ENCODE results near the gene NANOS3. TPM values are rescaled to one million over a fixed set of nuclear protein-coding genes. Genes with fewer than 3 reads are reported as not detected.
"Not testable (repeated sequence)": the region's sequence is repeated elsewhere in the genome, so short reads cannot be mapped to it uniquely, and the experiment has no call there.

Gene NANOS3
- polyA plus RNA-seq, 1 experiment = 0.20 TPM

- ChIA-PET CTCF (no interaction called here), POLR2A (no interaction called here)
- Histone ChIP-seq H3K36me3 (ENCODE audit: control insufficient read depth, insufficient read depth, low read length) (peaks cover 20% of the 10 kb centered on the region), H3K27me3 (ENCODE audit: control insufficient read depth, insufficient read depth, low read length) (no peaks in the 10 kb centered on the region), H3K4me3 (ENCODE audit: low read depth, low read length) (no peak overlapping the region)
- TF ChIP-seq CTCF (IDR thresholded peaks at IDR 0.05; ENCODE audit: insufficient read depth, low read depth, low read length) = no peak
- DNase-seq (ENCODE audit: low read depth) = no peak
These were observed 37.8 kb downstream of the NANOS3 start for GRCh38 chr19:13914777-13915176.

GRCh38 chr19:13917888-13918406 lies 41.0 kb downstream of the NANOS3 start:
- no peak overlapping the region for H3K4me3 ChIP-seq (ENCODE audit: low read depth, low read length)
- ChIA-PET POLR2A (no interaction called here), CTCF (no interaction called here)
- no peak for DNase-seq (ENCODE audit: low read depth)
- H3K36me3 ChIP-seq (ENCODE audit: control insufficient read depth, insufficient read depth, low read length) = peaks cover 29% of the 10 kb centered on the region
- no peaks in the 10 kb centered on the region for H3K27me3 ChIP-seq (ENCODE audit: control insufficient read depth, insufficient read depth, low read length)
- no peak for TF ChIP-seq CTCF (IDR thresholded peaks at IDR 0.05; ENCODE audit: insufficient read depth, low read depth, low read length)

GRCh38 chr19:13918726-13919411 lies 41.9 kb downstream of the NANOS3 start:
- no peak overlapping the region for H3K4me3 ChIP-seq (ENCODE audit: low read depth, low read length)
- peaks cover 30% of the 10 kb centered on the region for H3K36me3 ChIP-seq (ENCODE audit: control insufficient read depth, insufficient read depth, low read length)
- no peak for DNase-seq (ENCODE audit: low read depth)
- H3K27me3 ChIP-seq (ENCODE audit: control insufficient read depth, insufficient read depth, low read length) = no peaks in the 10 kb centered on the region
- no peak for TF ChIP-seq CTCF (IDR thresholded peaks at IDR 0.05; ENCODE audit: insufficient read depth, low read depth, low read length)
- ChIA-PET POLR2A (interaction anchor here (0.7 kb wide), 1 partner anchor 88 kb away, joined by 4 read pairs; no protein-coding TSS in a partner anchor), CTCF (no interaction called here)

- DNase-seq (ENCODE audit: low read depth) = no peak
- no peak for TF ChIP-seq CTCF (IDR thresholded peaks at IDR 0.05; ENCODE audit: insufficient read depth, low read depth, low read length)
- Histone ChIP-seq H3K4me3 (ENCODE audit: low read depth, low read length) (no peak overlapping the region), H3K36me3 (ENCODE audit: control insufficient read depth, insufficient read depth, low read length) (peaks cover 30% of the 10 kb centered on the region), H3K27me3 (ENCODE audit: control insufficient read depth, insufficient read depth, low read length) (no peaks in the 10 kb centered on the region)
- ChIA-PET CTCF (no interaction called here), POLR2A (no interaction called here)
These were observed 43.6 kb downstream of the NANOS3 start for GRCh38 chr19:13920524-13920923.

- TF ChIP-seq CTCF (IDR thresholded peaks at IDR 0.05; ENCODE audit: insufficient read depth, low read depth, low read length) = no peak
- H3K4me3 ChIP-seq (ENCODE audit: low read depth, low read length) = no peak overlapping the region
- H3K36me3 ChIP-seq (ENCODE audit: control insufficient read depth, insufficient read depth, low read length) = peaks cover 30% of the 10 kb centered on the region
- POLR2A ChIA-PET = interaction anchor here (0.5 kb wide), 1 partner anchor 653 kb away, joined by 8 read pairs; no protein-coding TSS in a partner anchor
- no peaks in the 10 kb centered on the region for H3K27me3 ChIP-seq (ENCODE audit: control insufficient read depth, insufficient read depth, low read length)
- DNase-seq (ENCODE audit: low read depth) = no peak
- CTCF ChIA-PET = interaction anchor here (0.9 kb wide), 1 partner anchor 18 kb away, joined by 4 read pairs; no protein-coding TSS in a partner anchor
These were observed 44.2 kb downstream of the NANOS3 start for GRCh38 chr19:13920940-13921747.

GRCh38 chr19:13922118-13922517 lies 45.2 kb downstream of the NANOS3 start:
- peaks cover 35% of the 10 kb centered on the region for H3K36me3 ChIP-seq (ENCODE audit: control insufficient read depth, insufficient read depth, low read length)
- CTCF ChIA-PET; H3K4me3 ChIP-seq (ENCODE audit: low read depth, low read length); POLR2A ChIA-PET; DNase-seq (ENCODE audit: low read depth); H3K27me3 ChIP-seq (ENCODE audit: control insufficient read depth, insufficient read depth, low read length): not testable (repeated sequence)
